ENCODE data around the gene PIK3CA.

PIK3CA gene

GRCh38 chr3:179182902-179183301, 34.7 kb downstream of the PIK3CA start:
- ChIA-PET CTCF (interaction anchor here (0.6 kb wide), 2 partner anchors 1677 to 1878 kb away, joined by 3 to 5 read pairs; no protein-coding TSS in a partner anchor), POLR2A (ENCODE audit: low non-redundant PET) (no interaction called here)
- TF ChIP-seq, protein P1, sequence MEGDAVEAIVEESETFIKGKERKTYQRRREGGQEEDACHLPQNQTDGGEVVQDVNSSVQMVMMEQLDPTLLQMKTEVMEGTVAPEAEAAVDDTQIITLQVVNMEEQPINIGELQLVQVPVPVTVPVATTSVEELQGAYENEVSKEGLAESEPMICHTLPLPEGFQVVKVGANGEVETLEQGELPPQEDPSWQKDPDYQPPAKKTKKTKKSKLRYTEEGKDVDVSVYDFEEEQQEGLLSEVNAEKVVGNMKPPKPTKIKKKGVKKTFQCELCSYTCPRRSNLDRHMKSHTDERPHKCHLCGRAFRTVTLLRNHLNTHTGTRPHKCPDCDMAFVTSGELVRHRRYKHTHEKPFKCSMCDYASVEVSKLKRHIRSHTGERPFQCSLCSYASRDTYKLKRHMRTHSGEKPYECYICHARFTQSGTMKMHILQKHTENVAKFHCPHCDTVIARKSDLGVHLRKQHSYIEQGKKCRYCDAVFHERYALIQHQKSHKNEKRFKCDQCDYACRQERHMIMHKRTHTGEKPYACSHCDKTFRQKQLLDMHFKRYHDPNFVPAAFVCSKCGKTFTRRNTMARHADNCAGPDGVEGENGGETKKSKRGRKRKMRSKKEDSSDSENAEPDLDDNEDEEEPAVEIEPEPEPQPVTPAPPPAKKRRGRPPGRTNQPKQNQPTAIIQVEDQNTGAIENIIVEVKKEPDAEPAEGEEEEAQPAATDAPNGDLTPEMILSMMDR (conservative IDR thresholded peaks at IDR 0.05; ENCODE audit: low read depth): no peak
- DNase-seq (ENCODE audit: low spot score): no peak
- H3K27ac ChIP-seq: no peak overlapping the region

- DNase-seq (ENCODE audit: low spot score): no peak
- TF ChIP-seq, protein P1 (conservative IDR thresholded peaks at IDR 0.05; ENCODE audit: low read depth): no peak
- H3K27ac ChIP-seq: no peak overlapping the region
- POLR2A ChIA-PET (ENCODE audit: low non-redundant PET): no interaction called here
- CTCF ChIA-PET: no interaction called here
These were observed 36.7 kb downstream of the PIK3CA start for GRCh38 chr3:179184826-179185225.

GRCh38 chr3:179186426-179186825, 38.3 kb downstream of the PIK3CA start:
- DNase-seq (ENCODE audit: low spot score): no peak
- TF ChIP-seq, protein P1 (conservative IDR thresholded peaks at IDR 0.05; ENCODE audit: low read depth): no peak
- CTCF ChIA-PET: no interaction called here
- H3K27ac ChIP-seq: no peak overlapping the region
- POLR2A ChIA-PET (ENCODE audit: low non-redundant PET): no interaction called here

DNA sequence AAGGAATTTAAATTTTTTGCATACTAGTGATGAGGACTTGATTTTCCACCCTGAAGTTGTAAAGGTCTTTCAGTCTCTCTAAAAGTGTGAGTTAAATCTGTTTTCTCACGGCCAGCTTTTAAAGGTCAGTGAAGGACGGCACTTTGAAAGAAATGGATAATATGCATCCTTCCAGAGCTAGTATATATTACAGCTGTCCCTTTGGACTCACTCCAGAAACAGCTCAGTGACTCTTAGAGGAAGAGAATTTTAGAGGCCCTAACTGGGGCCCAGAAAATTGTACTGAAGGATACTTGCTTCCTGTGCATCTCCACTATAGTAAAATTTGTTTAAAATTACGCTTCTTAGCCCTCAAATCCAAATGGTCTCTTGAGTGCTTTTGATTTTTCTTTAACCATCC, 41.6 kb downstream of the PIK3CA start:
- no peak for DNase-seq (ENCODE audit: low spot score)
- CTCF ChIA-PET: no interaction called here
- TF ChIP-seq, protein P1 (conservative IDR thresholded peaks at IDR 0.05; ENCODE audit: low read depth): no peak
- POLR2A ChIA-PET (ENCODE audit: low non-redundant PET): no interaction called here
- no peak overlapping the region for H3K27ac ChIP-seq

DNA sequence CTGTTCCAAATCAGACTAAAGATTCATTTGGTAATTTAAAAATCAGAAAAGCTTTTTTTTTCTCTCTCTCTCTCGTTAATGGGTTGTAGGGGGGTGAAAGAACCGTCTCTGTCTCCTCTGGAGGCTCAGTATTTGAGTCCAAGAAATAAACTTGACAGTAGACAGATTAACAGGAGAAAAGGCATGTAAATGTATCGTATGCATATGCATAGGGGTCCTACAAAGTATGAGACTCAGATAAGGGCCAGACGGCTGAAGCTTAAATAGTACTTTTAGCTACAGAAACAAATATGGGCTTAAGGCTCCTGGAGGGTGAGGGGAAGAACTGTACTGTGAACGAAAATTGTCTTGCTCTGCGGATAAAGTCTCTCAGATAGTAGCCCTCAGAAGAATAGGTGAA, 42.4 kb downstream of the PIK3CA start:
- DNase-seq (ENCODE audit: low spot score): no peak
- ChIA-PET POLR2A (ENCODE audit: low non-redundant PET) (no interaction called here), CTCF (interaction anchor here (0.6 kb wide), 1 partner anchor 119 kb away, joined by 3 read pairs; no protein-coding TSS in a partner anchor)
- H3K27ac ChIP-seq: no peak overlapping the region
- TF ChIP-seq, protein P1 (conservative IDR thresholded peaks at IDR 0.05; ENCODE audit: low read depth): no peak

DNA sequence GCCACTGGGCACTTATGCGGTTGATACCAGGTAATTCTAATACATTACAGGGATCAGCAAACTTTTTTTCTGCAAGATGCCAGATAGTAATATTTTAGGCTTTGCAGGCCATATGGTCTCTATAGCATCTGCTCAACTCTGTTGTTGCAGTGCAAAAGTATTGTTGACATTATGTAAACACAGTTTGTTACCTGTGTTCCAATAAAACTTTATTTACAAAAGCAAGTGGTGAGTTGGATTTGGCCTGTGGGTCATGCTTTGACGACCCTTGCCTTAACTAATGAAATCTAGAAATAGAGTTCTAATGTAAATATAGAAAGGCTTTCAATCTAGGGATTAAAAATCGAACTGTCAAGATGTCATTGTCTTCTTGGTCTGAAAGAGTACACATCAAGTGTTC, 44.4 kb downstream of the PIK3CA start:
- DNase-seq (ENCODE audit: low spot score): no peak
- H3K27ac ChIP-seq: no peak overlapping the region
- ChIA-PET POLR2A (ENCODE audit: low non-redundant PET) (no interaction called here), CTCF (interaction anchor here (0.5 kb wide), 1 partner anchor 30 kb away, joined by 7 read pairs; no protein-coding TSS in a partner anchor)
- TF ChIP-seq, protein P1 (conservative IDR thresholded peaks at IDR 0.05; ENCODE audit: low read depth): no peak

DNA sequence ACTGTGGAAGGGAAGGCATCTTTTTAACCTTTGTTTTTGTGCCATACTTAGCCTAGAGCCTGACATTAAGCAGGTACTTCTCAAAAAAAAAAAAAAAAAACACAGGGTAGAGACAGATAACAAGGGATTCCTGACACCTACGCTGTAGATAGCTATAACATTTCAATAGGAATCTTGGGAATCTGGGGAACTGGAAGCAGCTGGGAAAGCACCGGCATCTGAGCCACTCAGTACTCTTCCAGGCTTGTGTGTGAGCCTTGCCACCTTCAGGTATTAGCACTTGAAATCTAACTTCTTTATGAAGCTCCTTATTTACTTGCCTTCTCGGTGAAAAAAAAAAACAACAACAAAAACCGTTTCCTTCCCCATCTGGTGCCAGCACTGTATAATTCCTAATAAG, 46.8 kb downstream of the PIK3CA start:
- CTCF ChIA-PET: interaction anchor here (0.6 kb wide), 1 partner anchor 121 kb away, joined by 3 read pairs; no protein-coding TSS in a partner anchor
- DNase-seq (ENCODE audit: low spot score): no peak
- TF ChIP-seq, protein P1 (conservative IDR thresholded peaks at IDR 0.05; ENCODE audit: low read depth): no peak
- H3K27ac ChIP-seq: no peak overlapping the region
- POLR2A ChIA-PET (ENCODE audit: low non-redundant PET): no interaction called here

All from RWPE1 (cell line).